Keratinocyte (primary cell): Measurements from ENCODE around the gene TMEM259.
A peak's percentile ranks its signal among the peaks of the same experiment; 100 is the strongest.

Source experiments
- CTCF ChIP-seq, 3 experiments: IDR thresholded peaks in 1 of 3; conservative IDR thresholded peaks in 1 of 3; optimal IDR thresholded peaks in 1 of 3; 2 replicates in 2 of 3; 3 replicates in 1 of 3; pipeline versions ENCODE3 to v1.5.1; 2011; ENCODE audit warnings: low read length in 3 of 3, mild to moderate bottlenecking in 3 of 3, moderate library complexity in 2 of 3, control low read depth in 1 of 3, inconsistent platforms in 1 of 3; ENCODE audit not compliant: insufficient read depth in 2 of 3; ENCODE audit errors: extremely low read depth in 1 of 3
- EZH2 ChIP-seq: IDR thresholded peaks from one replicate; pipeline ENCODE4 v1.6.1; 2012; ENCODE audit warnings: inconsistent platforms, mild to moderate bottlenecking, low read length, moderate library complexity

GRCh38 chr19:970695-971094 lies 50.2 kb downstream of the TMEM259 start:
- TF ChIP-seq CTCF (optimal IDR thresholded peaks at IDR 0.05 in 1 of 3, IDR thresholded peaks at IDR 0.05 in 1 of 3, conservative IDR thresholded peaks at IDR 0.05 in 1 of 3; ENCODE audit: extremely low read depth in 1 of 3, insufficient read depth in 2 of 3, low read length in 3 of 3): peak; percentile 66 to 71 (median 69)
- no peak for TF ChIP-seq EZH2
